Cardiac fibroblast (primary cell): ENCODE results near the gene NSRP1.
"Not testable (repeated sequence)": the region's sequence is repeated elsewhere in the genome, so short reads cannot be mapped to it uniquely, and the experiment has no call there.

Experiments used
- DNase-seq, 2 donors: peaks; one replicate each; pipeline versions ENCODE4 v3.0.0 to v3.0.0-alpha.2; 2010; ENCODE audit warnings: low read depth in 2 of 2
- H3K4me3 ChIP-seq, 2 donors: replicated peaks in 1 of 2; 1 replicate in 1 of 2; 2 replicates in 1 of 2; pipeline ENCODE4 v1.5.1; 2011; ENCODE audit warnings: low read depth in 2 of 2, low read length in 2 of 2, mild to moderate bottlenecking in 2 of 2, moderate library complexity in 1 of 2
- CTCF ChIP-seq: IDR thresholded peaks from one replicate; pipeline ENCODE4 v1.5.1; 2011; ENCODE audit warnings: low read depth, mild to moderate bottlenecking, low read length, inconsistent platforms

The NSRP1 gene

DNA sequence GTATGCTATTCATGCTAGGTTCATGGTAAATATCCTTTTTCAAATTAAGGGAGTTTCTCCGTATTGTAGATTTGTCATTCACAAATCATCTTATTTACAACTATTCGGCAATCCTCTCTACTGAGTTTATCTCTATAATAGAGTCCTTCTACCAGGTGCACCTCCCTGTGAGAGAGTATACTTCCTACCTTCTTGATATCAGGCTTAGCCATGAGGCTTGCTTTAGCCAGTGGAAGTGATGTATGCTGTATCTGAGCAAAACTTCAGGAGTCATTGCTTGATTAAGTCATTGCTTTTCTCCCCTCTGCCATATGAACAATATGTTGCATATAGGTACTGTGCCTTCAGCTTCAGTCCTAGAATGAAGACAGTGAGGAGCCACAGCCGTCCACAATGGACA is 20.5 kb downstream of the NSRP1 start:
- H3K4me3 ChIP-seq: no peak overlapping the region
- DNase-seq: no peak
- TF ChIP-seq CTCF: no peak

DNA sequence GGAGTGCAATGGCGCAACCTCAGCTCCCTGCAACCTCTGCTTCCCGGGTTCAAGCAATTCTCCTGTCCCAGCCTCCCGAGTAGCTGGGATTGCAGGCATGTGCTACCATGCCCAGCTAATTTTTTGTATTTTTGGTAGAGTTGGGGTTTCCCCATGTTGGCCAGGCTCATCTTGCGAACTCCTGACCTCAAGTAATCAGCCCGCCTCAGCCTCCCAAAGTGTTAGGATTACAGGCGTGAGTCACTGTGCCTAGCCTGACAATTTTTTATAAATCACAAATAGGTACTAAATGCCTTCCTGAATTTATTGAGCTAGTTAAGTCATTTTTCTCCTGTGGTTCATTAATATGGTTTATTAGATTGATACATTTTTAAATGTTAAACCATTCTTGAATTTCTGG is 31.2 kb downstream of the NSRP1 start:
- not testable (repeated sequence) for H3K4me3 ChIP-seq, DNase-seq

GRCh38 chr17:30148376-30148775 is 31.8 kb downstream of the NSRP1 start:
- H3K4me3 ChIP-seq: no peak overlapping the region
- no peak for TF ChIP-seq CTCF
- DNase-seq: no peak

DNA sequence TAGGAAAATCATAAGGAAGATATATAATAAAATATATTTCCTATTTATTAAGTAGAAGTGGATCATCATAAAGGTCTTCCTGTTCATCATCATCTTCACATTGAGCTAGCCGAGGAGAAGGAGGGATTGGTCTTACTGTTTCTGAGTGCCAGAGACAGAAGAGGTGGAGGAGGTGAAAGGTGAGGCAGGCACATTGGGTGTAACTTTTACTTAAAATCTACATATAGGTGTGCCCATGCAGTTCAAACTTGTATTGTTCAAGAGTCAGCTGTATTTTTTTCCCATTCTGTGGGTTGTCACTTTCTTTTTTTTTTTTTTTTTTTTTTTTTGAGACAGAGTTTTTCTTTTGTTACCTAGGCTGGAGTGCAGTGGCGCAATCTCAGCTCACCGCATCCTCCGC is 34.9 kb downstream of the NSRP1 start:
- no peak for TF ChIP-seq CTCF
- H3K4me3 ChIP-seq: no peak overlapping the region
- no peak for DNase-seq

- TF ChIP-seq CTCF: no peak
- no peak overlapping the region for H3K4me3 ChIP-seq
- DNase-seq: no peak
Observed at GRCh38 chr17:30153463-30153862, 36.8 kb downstream of the NSRP1 start.

- no peak for TF ChIP-seq CTCF
- DNase-seq: no peak
- H3K4me3 ChIP-seq: no peak overlapping the region
Observed at GRCh38 chr17:30155389-30155788, 38.8 kb downstream of the NSRP1 start.

DNA sequence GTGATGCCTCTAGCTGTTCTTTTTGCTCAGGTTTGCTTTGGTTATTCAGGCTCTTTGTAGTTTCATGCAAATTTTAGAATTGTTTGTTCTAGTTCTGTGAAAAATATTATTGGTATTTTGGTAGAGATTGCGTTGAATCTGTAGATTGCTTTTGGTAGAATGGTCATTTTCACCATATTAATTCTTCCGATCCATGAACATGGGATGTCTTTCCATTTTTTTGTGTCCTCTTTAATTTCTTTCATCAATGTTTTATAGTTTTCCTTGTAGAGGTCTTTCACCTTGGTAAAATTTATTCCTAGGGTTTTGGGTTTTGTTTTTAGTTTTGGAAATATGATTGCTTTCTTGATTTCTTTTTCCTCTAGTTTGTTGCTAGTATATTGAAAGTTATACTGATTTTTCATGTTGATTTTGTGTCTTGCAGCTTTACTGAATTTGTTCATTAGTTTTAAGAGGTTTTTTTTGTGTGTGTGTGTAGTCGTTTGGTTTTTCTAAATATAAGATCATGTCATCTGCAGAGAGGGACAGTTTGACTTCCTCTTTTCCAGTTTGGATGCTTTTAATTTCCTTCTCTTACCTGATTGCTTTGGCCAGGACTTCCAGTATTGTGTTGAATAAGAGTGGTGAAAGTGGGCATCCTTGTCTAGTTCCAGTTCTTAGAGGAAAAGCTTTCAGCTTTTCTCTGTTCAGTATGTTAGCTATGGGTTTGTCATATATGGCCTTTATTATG is 42.4 kb downstream of the NSRP1 start:
- no peak for TF ChIP-seq CTCF
- DNase-seq: no peak
- no peak overlapping the region for H3K4me3 ChIP-seq
